Measurements from ENCODE around the gene GPR150.
A peak's percentile ranks its signal among the peaks of the same experiment; 100 is the strongest.

The GPR150 gene

DNA sequence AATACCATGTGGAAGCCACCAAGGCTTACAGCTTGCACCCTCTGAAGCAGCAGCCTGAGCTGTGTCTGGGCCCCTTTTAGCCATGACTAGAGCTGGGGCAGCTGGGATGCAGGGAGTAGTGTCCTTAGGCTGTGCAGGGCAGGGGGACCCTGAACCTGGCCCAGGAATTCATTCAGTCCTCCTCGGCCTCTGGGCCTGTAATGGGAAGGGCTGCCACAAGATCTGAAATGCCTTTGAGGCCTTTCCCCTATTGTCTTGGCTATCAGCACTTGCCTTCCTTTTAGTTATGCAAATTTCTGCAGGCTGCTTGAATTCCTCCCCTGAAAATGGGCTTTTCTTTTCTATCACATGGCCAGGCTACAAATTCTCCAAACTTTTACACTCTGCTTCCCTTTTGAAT lies 9.0 kb downstream of the GPR150 start:
- Histone ChIP-seq H3K27ac (ENCODE audit: extremely low read depth, low read depth, low read length) (no peak overlapping the region), H3K4me1 (ENCODE audit: control insufficient read depth, insufficient read depth, low read length) (no peaks in the 10 kb centered on the region), H3K4me3 (ENCODE audit: low read depth, low read length) (no peak overlapping the region), H3K9me3 (ENCODE audit: control insufficient read depth, insufficient read depth, low read depth, low read length) (no peaks in the 10 kb centered on the region), H3K36me3 (ENCODE audit: control insufficient read depth in 2 of 2, insufficient read depth in 1 of 2, low read length in 2 of 2) (no peaks in the 10 kb centered on the region)
- CTCF ChIA-PET, result interaction anchor here (0.6 kb wide), 1 partner anchor 719 kb away, joined by 4 read pairs; no protein-coding TSS in a partner anchor
- TF ChIP-seq ZNF585B (tag by site-specific recombination; IDR thresholded peaks at IDR 0.05) (peak; percentile 78), SETDB1 (IDR thresholded peaks at IDR 0.05; ENCODE audit: insufficient read length, low read length) (no peak)
- POLR2A ChIA-PET, result no interaction called here

DNA sequence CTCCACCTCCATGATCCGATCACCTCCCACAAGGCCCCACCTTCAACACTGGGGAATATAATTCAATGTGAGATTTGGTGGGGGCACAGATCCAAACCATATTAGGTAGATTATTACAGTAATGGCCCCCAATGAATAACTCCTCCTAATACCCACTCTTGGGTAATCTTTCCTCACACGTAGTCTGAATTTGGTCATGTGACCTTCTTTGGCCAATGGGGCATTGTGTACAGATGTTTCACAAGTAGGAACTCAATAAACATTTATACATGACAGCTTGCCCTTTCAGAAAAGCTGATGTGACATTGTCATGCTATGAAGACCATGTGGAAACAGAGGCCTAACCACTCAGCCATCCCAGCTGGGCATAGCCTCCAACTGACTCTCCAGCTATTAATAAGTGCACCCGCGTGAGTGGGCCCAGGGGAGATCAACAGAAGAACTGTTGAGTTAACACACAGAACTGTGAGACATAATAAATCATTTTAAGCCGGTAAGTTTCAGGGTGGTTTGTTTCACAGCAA lies 10.6 kb downstream of the GPR150 start:
- no peak for TF ChIP-seq TCF7L2 (IDR thresholded peaks at IDR 0.05; ENCODE audit: borderline replicate concordance, low read depth, low read length)
- no peak for TF ChIP-seq ZNF184 (tag by site-specific recombination; IDR thresholded peaks at IDR 0.05)
- H3K4me1 ChIP-seq (ENCODE audit: control insufficient read depth, insufficient read depth, low read length), result no peaks in the 10 kb centered on the region
- no peak overlapping the region for H3K4me3 ChIP-seq (ENCODE audit: low read depth, low read length)
- H3K36me3 ChIP-seq (ENCODE audit: control insufficient read depth in 2 of 2, insufficient read depth in 1 of 2, low read length in 2 of 2), result no peaks in the 10 kb centered on the region
- CTCF ChIA-PET, result interaction anchor here (0.9 to 2.2 kb wide), 3 partner anchors 11 to 217 kb away, joined by 3 to 8 read pairs (median 4); no protein-coding TSS in a partner anchor
- POLR2A ChIA-PET, result no interaction called here
- no peak overlapping the region for H3K27ac ChIP-seq (ENCODE audit: extremely low read depth, low read depth, low read length)
- H3K9me3 ChIP-seq (ENCODE audit: control insufficient read depth, insufficient read depth, low read depth, low read length), result no peaks in the 10 kb centered on the region

DNA sequence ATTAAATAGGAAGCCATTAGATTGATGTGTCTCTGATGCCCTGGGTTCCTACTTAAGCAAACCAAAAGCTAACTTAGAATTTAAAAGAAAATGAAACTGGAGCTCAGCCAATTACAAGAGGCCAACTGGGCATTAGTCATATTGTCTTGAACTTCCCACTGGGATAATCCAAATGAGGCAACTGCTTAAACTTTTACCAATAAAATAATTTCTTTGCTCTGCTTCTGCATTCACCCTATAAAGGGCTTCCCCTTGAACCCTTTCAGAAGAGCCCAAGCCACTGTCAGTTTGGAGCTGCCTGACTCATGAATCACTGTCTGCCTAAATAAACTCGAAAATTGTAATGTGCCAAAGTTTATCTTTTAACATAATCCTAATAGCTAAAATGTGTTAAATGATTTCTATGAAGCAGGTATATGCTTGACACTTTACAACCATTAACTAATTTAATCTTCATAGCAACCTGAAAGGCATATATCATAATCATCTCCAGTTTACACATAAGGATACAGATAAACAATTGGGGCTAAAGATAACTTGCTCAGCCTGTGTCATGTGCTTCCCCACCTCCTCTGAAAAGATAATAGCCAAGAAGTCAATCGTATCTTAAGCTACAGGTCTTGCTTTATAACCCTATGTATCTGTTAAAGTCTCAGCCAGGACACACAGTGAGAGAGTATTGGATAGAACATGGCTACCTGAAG lies 11.5 kb downstream of the GPR150 start:
- Histone ChIP-seq H3K27ac (ENCODE audit: extremely low read depth, low read depth, low read length) (no peak overlapping the region), H3K36me3 (ENCODE audit: control insufficient read depth in 2 of 2, insufficient read depth in 1 of 2, low read length in 2 of 2) (no peaks in the 10 kb centered on the region), H3K4me3 (ENCODE audit: low read depth, low read length) (no peak overlapping the region), H3K9me3 (ENCODE audit: control insufficient read depth, insufficient read depth, low read depth, low read length) (no peaks in the 10 kb centered on the region), H3K4me1 (ENCODE audit: control insufficient read depth, insufficient read depth, low read length) (no peaks in the 10 kb centered on the region)
- CTCF ChIA-PET, result interaction anchor here (1.0 to 2.2 kb wide), 4 partner anchors 10 to 216 kb away, joined by 4 to 8 read pairs (median 4); partner anchors contain the start of gene RFESD
- POLR2A ChIA-PET, result interaction anchor here (0.9 kb wide), 1 partner anchor 9 kb away, joined by 3 read pairs; no protein-coding TSS in a partner anchor
- TF ChIP-seq ZNF626 (tag by site-specific recombination; IDR thresholded peaks at IDR 0.05), result no peak
- TF ChIP-seq ZNF549 (tag by site-specific recombination; IDR thresholded peaks at IDR 0.05), result peak; percentile 78

DNA sequence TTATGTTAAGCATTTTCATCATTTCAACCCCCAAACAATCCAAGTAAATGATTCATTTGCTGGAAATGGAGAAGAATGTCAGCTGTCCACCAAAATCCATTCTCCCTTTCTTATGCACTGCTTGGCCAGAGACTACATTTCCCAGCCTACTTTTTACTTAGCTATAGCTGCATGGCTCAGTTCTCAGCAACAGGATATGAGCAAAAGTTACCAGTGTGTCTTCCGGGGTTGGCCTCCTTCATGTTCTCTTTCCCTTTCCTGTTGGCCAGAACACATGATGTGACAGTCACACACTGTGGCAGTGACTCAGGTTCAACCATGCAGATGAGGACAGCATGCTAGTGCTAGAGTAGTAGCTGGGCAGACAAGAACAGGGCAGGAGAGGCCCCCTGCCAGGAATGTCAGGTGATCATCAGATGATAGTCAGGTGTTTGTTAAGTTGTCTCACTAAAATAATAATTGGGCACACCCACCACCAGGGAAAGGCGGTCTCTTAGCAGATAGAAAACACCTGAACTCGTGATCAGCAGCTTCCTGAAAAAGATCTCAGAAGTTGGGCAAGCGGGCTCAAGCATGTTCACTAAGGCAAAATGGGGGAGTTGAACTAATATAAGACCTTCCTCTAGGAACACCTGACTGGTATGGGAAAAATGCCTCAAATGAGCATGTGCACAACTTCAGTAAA lies 12.2 kb downstream of the GPR150 start:
- ChIA-PET POLR2A (interaction anchor here (0.9 kb wide), 1 partner anchor 9 kb away, joined by 3 read pairs; no protein-coding TSS in a partner anchor), CTCF (interaction anchor here (1.0 to 2.2 kb wide), 3 partner anchors 9 to 15 kb away, joined by 4 to 8 read pairs (median 5); partner anchors contain the start of gene RFESD)
- Histone ChIP-seq H3K4me1 (ENCODE audit: control insufficient read depth, insufficient read depth, low read length) (no peaks in the 10 kb centered on the region), H3K36me3 (ENCODE audit: control insufficient read depth in 2 of 2, insufficient read depth in 1 of 2, low read length in 2 of 2) (no peaks in the 10 kb centered on the region), H3K9me3 (ENCODE audit: control insufficient read depth, insufficient read depth, low read depth, low read length) (no peaks in the 10 kb centered on the region), H3K27ac (ENCODE audit: extremely low read depth, low read depth, low read length) (no peak overlapping the region), H3K4me3 (ENCODE audit: low read depth, low read length) (no peak overlapping the region)
- TF ChIP-seq ZNF202 (tag by site-specific recombination; IDR thresholded peaks at IDR 0.05; ENCODE audit: borderline replicate concordance) (no peak), ZNF416 (tag by site-specific recombination; IDR thresholded peaks at IDR 0.05) (no peak), ZNF223 (tag by site-specific recombination; IDR thresholded peaks at IDR 0.05) (no peak), ZNF530 (tag by site-specific recombination; IDR thresholded peaks at IDR 0.05; ENCODE audit: low read depth) (no peak), ZNF366 (tag by site-specific recombination; conservative IDR thresholded peaks at IDR 0.05) (no peak), ZFP41 (tag by site-specific recombination; IDR thresholded peaks at IDR 0.05; ENCODE audit: borderline replicate concordance) (no peak), GLI4 (tag by site-specific recombination; IDR thresholded peaks at IDR 0.05) (no peak), ZNF239 (tag by site-specific recombination; IDR thresholded peaks at IDR 0.05) (no peak)
- TF ChIP-seq, protein P1, sequence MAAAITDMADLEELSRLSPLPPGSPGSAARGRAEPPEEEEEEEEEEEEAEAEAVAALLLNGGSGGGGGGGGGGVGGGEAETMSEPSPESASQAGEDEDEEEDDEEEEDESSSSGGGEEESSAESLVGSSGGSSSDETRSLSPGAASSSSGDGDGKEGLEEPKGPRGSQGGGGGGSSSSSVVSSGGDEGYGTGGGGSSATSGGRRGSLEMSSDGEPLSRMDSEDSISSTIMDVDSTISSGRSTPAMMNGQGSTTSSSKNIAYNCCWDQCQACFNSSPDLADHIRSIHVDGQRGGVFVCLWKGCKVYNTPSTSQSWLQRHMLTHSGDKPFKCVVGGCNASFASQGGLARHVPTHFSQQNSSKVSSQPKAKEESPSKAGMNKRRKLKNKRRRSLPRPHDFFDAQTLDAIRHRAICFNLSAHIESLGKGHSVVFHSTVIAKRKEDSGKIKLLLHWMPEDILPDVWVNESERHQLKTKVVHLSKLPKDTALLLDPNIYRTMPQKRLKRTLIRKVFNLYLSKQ (tag by site-specific recombination; IDR thresholded peaks at IDR 0.05; ENCODE audit: borderline replicate concordance), result no peak

Measured in HEK293 (cell line).